Hematopoietic multipotent progenitor cell treated with erythropoietin and hydrocortisone succinate and interleukin-3 and kit ligand, for 17 days (in vitro differentiated cells): ENCODE measurements around the gene CALY.
"Not testable (repeated sequence)": the region's sequence is repeated elsewhere in the genome, so short reads cannot be mapped to it uniquely, and the experiment has no call there.

Experiments used
- DNase-seq: peaks from one replicate; pipeline ENCODE4 v3.0.0-alpha.2; 2015; ENCODE audit warnings: low spot score

CALY gene

GRCh38 chr10:133329491-133330202 lies 7.0 kb downstream of the CALY start:
- peak; percentile 78 for DNase-seq

DNA sequence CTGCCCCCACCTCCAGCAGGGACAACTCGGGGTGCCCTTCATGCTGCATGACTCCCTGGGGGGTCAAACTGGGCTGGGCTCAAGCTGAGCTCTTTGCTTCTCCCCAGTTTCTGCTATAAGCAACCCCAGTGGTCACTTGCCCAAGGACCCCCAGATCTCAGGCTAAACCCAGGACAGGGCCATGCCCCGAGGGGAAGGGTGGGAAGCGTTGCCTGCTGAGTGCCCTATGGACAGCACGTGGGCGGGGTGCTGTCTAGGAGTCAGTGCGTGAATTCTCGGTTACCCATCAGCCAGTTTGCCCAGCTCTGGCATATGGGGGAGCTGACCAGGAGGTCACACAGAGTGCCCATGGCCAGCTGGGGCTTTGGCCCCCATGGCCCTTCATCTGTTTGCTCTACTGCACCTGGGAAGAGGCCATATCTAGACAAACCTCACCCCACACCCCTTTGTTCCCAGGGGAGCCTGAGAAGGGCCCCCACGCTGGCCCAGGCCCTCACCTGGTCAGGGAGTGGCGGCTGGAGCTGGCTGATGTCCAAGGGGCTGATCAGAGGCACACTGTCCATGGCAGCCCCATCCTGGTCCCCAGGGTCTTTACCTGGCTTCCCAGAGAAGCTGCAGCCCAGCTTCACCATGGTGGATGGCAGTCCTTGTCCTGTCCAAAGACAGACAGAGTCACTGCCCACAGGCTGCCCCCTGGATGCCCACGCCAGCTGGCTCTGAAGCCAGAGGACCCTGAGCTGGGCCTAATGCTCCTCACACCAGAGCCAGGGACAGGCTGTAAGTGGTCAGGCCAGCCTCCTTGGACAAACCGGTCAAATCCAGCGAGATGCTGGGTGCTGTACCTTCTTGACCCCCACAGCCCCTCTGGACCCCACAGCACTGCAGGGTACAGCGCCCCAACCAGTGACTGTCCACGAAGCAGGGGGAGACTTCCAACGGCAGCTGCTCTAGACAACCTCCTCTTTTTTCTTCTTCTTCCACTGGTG lies 8.0 kb downstream of the CALY start:
- no peak for DNase-seq

DNA sequence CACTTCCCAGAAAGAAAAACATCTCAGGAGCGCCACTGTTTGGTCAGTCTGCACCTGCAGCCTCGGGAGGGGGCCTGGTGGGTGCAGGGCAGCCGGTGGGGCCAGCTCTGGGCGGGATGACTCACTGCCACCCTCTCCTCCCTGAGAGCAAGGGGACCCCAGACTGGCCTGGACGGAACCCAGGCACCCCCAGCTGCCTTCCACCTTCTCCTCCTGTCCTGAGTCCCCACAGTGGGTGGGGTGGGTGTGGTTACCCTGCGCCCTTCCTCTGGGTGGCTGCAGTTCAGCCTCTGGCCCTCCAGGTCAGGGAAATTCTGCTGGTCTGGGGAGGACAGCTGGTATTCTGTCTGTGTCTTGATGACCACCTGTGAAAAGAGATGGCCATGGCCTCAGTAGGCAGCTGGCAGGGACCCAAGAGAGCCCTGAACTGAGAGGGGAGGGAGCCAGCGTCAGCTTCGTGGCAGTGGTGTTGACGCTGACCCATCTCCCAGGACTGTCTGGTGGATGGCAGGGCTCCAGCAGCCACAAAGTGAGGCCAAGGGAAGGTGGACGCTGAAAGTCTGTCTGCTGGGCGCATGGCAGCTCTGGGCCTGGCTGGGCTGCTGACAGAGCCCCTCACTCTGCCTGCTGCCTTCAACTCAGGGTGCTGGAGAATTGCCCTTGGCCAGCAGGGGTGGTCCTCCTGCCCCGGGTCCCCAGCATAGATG lies 8.9 kb downstream of the CALY start:
- DNase-seq: no peak

DNA sequence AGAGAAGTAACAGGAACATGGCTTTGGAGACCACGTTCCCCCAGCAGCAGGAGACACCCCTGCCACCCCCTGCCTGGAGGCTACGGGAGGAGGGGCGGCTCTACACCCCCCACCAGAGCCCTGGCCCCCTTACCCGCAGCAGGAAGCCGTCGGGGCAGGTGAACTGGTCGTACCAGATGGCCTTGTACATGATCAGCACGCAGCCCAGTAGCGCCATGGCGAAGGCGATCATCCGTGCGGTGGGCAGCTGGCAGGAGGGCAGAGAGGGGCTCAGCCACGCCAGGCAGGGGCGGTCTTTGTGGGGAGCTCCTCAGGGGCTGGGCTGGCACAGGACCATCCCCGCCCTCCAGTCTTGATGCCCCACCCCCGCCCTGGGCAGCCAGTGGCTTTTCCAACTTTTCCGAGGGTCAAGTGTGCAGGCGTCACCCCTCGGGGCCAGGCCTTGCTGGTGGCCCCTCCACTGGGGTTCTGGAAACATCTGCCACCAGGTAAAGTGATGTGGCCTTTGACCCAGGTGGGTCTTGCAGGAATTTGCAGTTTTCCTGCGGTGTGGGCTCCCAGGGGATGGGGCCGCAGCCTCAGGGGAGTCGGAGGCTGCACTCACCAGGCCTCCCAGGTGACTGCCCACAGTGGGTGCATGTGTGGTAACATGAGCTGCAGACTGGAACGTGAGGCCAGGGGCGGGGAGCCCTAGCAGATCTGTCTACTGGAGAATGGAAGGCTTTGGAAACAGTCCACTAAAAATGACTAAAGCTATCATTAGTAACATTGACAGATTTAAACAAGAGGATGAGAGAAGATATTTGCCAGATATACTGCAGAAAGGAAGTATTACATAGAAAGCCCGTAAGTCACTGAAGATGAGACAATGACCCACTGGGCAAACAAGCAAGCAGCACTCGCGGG lies 9.7 kb downstream of the CALY start:
- no peak for DNase-seq

DNA sequence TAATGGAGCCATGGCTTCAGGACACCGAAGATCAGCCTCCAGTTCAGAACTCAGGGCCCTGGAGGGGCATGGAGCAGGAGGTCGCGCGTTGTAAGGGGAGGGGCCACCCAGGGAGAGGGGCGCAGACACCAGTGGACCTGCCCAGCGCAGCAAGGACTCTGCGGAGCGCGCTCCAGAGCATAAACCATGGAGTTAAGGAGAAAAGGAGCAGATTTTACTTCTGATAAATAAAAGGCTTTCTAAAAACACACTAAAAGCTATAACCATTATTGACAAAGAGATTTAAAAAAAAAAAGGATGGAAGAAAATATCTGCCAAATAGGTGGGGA lies 10.5 kb downstream of the CALY start:
- DNase-seq: no peak

DNA sequence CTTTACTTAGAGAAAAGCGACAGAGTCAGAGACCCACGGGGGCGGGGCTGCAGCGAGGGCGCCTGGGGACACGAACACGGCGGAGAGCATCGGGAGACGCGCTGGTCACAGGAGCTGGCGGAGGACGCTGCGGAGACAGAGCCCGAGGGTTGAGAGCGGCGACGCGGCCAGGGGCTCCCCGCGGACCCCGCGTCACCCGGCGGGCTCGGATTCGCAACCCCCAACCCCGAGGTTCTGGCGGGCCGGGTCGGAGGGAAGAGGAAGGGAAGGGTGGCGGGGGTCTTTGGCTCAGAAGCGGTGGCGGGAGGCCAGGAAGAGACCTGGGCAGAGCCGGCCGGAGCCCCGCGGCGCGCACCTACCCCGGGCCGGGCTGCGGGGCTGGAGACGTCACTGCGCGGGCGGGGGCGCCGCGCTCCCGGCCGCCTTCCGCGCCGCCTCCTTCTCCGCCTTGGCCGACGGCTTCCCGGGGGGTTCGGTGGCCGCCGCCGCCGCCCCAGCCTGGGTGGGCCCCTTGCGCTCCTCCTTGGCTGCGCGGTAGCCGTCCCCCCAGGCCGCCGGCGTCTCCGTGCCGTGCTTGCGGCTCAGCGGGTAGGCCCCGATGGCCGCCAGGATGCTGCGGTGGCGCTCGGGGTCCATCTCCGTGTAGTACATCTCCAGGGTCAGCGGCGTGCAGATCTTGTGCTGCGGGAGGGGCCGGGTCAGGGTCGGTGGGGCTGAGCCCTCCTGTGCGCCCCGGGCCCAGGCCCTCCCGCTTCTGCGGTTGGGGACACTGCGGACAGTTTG lies 11.1 kb downstream of the CALY start:
- no peak for DNase-seq

DNA sequence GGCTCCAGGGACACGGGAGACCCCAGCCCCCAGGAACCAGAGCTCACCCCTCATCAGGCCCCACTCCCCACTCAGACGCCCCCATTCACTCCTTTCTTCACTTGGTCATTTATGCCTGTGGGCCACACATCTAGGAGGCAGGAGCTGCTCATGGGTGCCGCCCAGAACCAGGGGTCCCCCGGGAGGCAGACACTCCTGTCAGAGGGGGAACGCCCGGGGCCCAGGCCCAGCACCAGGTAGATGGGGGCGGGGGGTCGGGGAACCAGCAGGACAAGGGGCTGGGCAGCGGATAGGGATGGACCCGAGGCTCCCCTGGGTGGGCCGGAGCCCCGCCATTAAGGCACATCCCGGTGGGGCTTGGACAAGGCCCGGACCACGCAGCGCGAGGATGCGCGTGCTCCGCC lies 11.8 kb downstream of the CALY start:
- DNase-seq: no peak

- peak; percentile 46 for DNase-seq
Measured at GRCh38 chr10:133324198-133324792, 12.4 kb downstream of the CALY start.

DNA sequence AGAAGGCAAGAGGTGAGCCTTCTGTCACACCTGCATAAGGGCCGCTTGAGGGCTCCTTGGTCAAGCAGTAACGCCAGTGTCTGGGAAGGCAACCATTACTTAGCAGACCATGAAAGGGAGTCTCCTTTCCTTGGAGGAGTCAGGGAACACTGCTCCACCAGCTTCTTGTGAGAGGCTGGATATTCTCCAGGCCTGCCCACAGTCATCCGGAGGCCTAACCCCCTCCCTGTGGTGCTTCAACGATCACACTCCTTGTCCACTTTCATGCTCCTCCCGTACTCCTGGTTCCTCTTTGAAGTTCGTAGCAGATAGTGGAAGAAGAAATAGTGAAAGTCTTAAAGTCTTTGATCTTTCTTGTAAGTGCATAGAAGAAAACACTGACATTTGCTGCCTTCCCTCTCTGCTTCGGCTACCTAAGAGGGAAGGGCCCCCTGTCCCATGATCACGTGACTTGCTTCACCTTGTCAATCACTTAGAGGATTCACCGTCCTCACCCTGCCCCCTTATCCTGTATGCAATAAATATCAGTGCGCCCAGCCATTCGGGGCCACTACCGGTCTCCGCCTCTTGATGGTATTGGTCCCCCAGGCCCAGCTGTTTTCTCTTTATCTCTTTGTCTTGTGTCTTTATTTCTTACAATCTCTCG lies 14.5 kb downstream of the CALY start:
- not testable (repeated sequence) for DNase-seq

DNA sequence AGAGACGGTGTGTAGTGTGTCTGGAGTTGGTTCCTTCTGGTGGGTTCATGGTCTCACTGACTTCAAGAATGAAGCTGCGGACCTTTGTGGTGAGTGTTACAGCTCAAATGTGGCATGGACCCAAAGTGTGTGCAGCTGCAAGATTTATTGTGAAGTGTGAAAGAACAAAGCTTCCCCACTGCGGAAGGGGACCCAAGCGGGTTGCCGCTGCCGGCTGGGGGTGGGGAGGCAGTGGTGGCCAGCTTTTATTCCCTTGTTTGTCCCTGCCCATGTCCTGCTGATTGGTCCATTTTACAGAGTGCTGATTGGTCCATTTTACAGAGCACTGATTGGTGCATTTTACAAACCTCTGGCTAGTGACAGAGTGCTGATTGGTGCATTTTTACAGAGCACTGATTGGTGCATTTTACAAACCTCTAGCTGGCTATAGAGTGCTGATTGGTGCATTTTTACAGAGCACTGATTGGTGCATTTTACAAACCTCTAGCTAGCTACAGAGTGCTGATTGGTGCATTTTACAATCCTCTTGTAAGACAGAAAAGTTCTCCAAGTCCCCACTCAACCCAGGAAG lies 15.8 kb downstream of the CALY start:
- DNase-seq: not testable (repeated sequence)

DNA sequence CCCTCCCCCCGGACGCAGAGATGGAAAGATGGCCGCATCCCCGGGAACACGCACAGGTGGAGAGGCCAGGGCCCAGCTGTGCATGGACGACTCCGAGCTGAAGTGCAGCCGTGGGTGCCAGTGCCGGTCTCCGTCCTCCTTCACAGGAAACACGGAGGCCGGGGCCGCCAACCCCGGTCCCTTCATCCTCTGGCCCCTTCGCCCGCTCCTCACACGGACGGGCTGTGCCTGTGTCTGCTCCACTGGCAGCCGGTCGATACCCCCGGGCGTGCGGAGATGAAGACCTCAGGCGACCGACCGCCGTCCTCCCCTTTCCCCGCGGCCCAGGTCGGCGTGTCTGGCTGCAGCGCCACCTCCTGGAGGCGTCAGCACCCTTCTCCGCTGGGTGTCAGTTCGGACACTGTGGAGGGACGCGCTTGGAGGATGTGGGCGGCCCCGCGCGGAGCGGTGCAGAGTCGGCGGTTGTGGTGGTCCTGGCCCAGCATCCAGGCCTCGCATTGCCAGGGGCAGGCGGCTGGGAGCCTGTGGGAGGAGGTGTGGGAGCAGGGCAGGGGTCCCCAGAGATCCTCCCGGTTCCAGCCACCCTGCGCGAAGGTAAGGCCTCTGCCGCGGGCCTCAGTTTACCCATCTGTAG lies 18.1 kb downstream of the CALY start:
- peak; percentile 41 for DNase-seq

GRCh38 chr10:133316732-133317131 lies 20.0 kb downstream of the CALY start:
- no peak for DNase-seq

DNA sequence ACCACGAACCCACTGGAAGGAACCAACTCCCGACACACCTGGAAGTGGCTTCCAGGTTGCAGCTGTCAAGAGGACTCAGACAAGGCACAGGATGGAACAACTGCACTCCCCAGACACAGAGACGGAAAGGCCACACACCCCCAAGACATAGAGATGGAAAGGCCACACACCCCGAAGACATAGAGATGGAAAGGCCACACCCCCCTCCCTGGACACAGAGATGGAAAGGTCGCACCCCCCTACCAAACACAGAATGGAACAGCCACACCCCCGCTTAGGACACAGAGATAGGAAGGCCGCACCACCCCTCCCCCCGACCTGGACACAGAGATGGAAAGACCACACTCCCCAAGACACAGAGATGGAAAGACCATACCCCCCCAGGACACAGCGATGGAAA lies 20.4 kb downstream of the CALY start:
- DNase-seq: no peak

- DNase-seq: no peak
Measured at GRCh38 chr10:133315847-133316246, 20.8 kb downstream of the CALY start.

- DNase-seq: no peak
Measured at GRCh38 chr10:133314911-133315310, 21.8 kb downstream of the CALY start.

GRCh38 chr10:133313192-133313591 lies 23.5 kb downstream of the CALY start:
- no peak for DNase-seq

DNA sequence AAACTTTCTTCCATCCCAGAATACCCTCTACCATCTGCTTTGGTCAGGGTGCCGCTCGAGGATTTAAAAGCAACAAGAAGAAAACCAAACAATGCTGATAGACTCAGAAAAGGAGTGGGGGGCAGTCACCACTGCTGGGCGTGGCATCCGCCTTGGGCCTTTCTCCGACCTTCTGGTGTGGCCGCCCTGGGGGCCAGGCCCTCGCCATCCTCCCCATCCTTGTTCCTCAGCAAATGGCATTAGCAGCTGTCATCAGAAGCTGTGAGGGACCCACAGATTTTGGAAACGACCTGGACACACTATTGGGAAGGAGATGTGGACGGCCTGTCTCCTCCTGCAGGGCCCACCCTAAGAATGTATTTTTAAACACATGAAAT lies 23.9 kb downstream of the CALY start:
- no peak for DNase-seq

DNA sequence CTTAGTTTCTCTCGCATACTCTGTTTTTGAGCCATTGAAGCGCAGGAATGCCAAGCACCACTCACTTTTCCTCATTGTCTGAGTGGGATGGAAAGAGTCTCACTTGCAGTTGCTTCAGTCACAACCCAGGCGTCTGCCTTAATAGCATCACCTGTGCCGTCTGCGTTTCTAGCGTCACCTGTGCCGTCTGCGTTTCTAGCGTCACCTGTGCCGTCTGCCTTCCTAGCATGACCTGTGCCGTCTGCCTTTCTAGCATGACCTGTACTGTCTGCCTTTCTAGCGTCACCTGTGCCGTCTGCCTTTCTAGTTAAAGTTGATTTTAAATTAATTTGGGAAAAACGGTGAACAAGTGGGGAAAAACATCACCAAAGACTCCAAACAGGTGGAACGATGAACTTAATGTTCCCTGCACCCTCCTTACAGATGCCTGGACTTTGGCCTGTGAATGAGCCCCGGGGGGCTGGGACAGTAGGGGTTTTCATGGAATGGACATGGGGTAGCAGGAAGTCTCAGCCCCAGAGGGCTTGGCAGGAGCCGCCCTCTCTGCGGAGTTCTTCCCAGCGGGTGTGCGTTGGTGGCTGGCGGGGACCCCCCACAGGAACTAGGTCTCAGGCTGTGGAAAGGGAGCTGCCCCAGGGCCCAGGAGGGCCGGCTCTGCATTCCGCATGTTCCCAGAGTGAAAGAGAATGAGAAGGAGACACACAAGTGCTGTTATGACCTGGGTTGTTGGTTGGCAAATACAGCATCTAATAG lies 24.5 kb downstream of the CALY start:
- no peak for DNase-seq
